ENCODE measurements around the gene KCNG2. TPM values are rescaled to one million over a fixed set of nuclear protein-coding genes. Genes with fewer than 3 reads are reported as not detected.

The KCNG2 gene
- total and polyA plus RNA-seq, 2 of the 4 experiments (the other 2 are of a cell fraction): not detected

DNA sequence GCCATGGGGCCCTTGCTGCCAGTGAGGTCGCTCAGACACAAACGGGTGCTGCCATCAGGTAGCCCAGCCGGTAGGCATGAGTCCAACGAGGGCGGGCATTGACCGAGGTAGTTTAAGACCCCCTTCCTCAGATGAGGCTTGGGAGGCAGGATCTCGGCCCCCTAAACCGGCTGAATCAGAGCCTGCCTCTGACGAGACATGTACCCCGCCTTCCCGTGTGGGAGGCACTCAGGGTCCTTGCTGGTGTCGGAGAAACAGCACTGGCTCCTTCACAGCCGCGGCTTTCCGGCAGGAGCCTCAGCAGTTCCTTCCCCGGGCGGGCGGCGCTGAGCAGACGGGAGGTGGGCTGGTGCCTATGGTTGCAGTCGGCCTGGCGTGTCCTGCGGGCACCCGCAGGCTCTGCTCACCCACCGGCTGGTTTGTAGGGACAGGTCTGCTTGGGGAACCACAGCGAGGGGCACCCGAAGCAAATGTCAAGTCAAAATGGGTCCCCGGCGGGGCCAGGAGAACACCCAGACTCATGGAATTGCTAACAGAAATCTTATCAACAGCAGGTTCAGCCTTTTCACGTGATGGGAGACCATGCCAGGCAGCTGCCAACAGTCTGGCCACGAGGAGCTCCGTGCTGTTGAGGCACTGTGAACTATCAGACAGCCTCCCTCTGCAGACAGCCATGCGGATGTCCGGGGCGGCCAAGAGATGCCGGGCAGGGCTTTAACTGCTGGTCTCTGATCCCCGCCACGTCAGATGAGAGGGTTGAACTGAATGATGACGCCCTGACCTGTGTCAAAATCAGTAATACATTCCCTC, 2.8 kb downstream of the KCNG2 start:
- ChIA-PET CTCF (no interaction called here), POLR2A (ENCODE audit: unreplicated experiment) (no interaction called here)
- Histone ChIP-seq H2AFZ (replicated peaks; ENCODE audit: low read length, poor library complexity) (no peak overlapping the region), H3K14ac (replicated peaks; ENCODE audit: low read depth, low read length) (no peak overlapping the region), H3K4me1 (ENCODE audit: control insufficient read depth, insufficient read depth, low read length) (peaks cover 3% of the 10 kb centered on the region; the same call in 1 of the 2 replicates), H2AK5ac (ENCODE audit: low read depth, low read length) (no peak overlapping the region), H3K27me3 (ENCODE audit: control insufficient read depth, insufficient read depth, low read length) (peaks cover 30% of the 10 kb centered on the region), H3K23ac (ENCODE audit: low read depth, low read length) (no peak overlapping the region), H3K79me1 (ENCODE audit: low read depth in 1 of 2, low read length in 2 of 2) (no peaks in the 10 kb centered on the region), H3K9me3 (ENCODE audit: control insufficient read depth, insufficient read depth, low read length) (no peaks in the 10 kb centered on the region), H2BK5ac (ENCODE audit: low read depth, low read length, poor library complexity, severe bottlenecking) (no peak overlapping the region), H3K4me2 (ENCODE audit: low read depth, low read length) (no peak overlapping the region), H3K4ac (ENCODE audit: low read depth, low read length) (no peak overlapping the region), H3K27ac (ENCODE audit: insufficient read depth, low read length) (no peak overlapping the region), H3K56ac (ENCODE audit: extremely low read depth, insufficient read depth, low read length) (no peak overlapping the region), H2BK120ac (ENCODE audit: low read depth, low read length) (no peak overlapping the region), H3K4me3 (ENCODE audit: insufficient read depth, low read depth, low read length) (no peak overlapping the region), H3K18ac (ENCODE audit: low read depth, low read length) (no peak overlapping the region), H4K91ac (ENCODE audit: insufficient read depth, low read depth, low read length) (no peak overlapping the region), H4K8ac (ENCODE audit: low read depth in 2 of 2, low read length in 2 of 2) (no peak overlapping the region), H2BK20ac (ENCODE audit: low read depth, low read length) (no peak overlapping the region), H4K5ac (ENCODE audit: low read depth, low read length) (no peak overlapping the region), H2BK15ac (ENCODE audit: low read depth, low read length) (no peak overlapping the region), H2AK9ac (replicated peaks; ENCODE audit: low read depth, low read length, poor library complexity) (peak overlapping the region; percentile 42), H3K9ac (ENCODE audit: low read depth, low read length) (no peak overlapping the region), H3K36me3 (ENCODE audit: control insufficient read depth, insufficient read depth, low read length) (peaks cover 1% of the 10 kb centered on the region; the same call in 1 of the 2 replicates), H4K20me1 (ENCODE audit: insufficient read depth, low read length) (peaks cover 4% of the 10 kb centered on the region; the same call in 1 of the 2 replicates), H3K9me1 (ENCODE audit: insufficient read depth, low read length) (peaks cover 4% of the 10 kb centered on the region)
- BruUV-seq (replicated peaks): no TSS peak
- intact Hi-C loops (cut with micrococcal nuclease) (no loop called here), dilution Hi-C loops (cut with HindIII; ENCODE audit: low sequenced_read_pairs, unreplicated experiment) (no loop called here), in situ Hi-C loops (cut with MboI; ENCODE audit: low sequenced_read_pairs) (no loop called here)
- DNase-seq: no peak
- no peak for ATAC-seq (ENCODE audit: low read depth)
- 86% methylated on average over 20 of the region's 39 CpGs; no CpG with 5 or more reads in 1 of the 2 experiments for WGBS, 2 experiments (ENCODE audit: extremely low coverage in 2 of 2, insufficient read length in 1 of 2)
- TF ChIP-seq POLR2A (IDR thresholded peaks at IDR 0.05; ENCODE audit: low read depth, low read length) (no peak), FOS (IDR thresholded peaks at IDR 0.05; ENCODE audit: low read depth, low read length) (no peak), MXI1 (IDR thresholded peaks at IDR 0.05; ENCODE audit: borderline replicate concordance, low read depth, low read length) (no peak), SMC3 (IDR thresholded peaks at IDR 0.05; ENCODE audit: low read depth, low read length) (no peak), MAFK (IDR thresholded peaks at IDR 0.05; ENCODE audit: low read depth, low read length) (no peak), RCOR1 (IDR thresholded peaks at IDR 0.05; ENCODE audit: insufficient replicate concordance, low read length) (no peak), RAD21 (IDR thresholded peaks at IDR 0.05; ENCODE audit: low read length) (no peak), RFX5 (IDR thresholded peaks at IDR 0.05; ENCODE audit: low read depth, low read length) (no peak), BHLHE40 (IDR thresholded peaks at IDR 0.05; ENCODE audit: low read depth, low read length) (no peak), NFE2L2 (IDR thresholded peaks at IDR 0.05; ENCODE audit: low read depth, low read length) (no peak), CHD1 (IDR thresholded peaks at IDR 0.05; ENCODE audit: low read depth, low read length) (no peak), CEBPB (IDR thresholded peaks at IDR 0.05; ENCODE audit: low read depth, low read length) (no peak), MAZ (IDR thresholded peaks at IDR 0.05; ENCODE audit: borderline replicate concordance, low read depth, low read length) (no peak)
- TF ChIP-seq, protein P1, sequence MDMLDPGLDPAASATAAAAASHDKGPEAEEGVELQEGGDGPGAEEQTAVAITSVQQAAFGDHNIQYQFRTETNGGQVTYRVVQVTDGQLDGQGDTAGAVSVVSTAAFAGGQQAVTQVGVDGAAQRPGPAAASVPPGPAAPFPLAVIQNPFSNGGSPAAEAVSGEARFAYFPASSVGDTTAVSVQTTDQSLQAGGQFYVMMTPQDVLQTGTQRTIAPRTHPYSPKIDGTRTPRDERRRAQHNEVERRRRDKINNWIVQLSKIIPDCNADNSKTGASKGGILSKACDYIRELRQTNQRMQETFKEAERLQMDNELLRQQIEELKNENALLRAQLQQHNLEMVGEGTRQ (IDR thresholded peaks at IDR 0.05; ENCODE audit: low read depth, low read length): no peak
- TF ChIP-seq, protein P2, sequence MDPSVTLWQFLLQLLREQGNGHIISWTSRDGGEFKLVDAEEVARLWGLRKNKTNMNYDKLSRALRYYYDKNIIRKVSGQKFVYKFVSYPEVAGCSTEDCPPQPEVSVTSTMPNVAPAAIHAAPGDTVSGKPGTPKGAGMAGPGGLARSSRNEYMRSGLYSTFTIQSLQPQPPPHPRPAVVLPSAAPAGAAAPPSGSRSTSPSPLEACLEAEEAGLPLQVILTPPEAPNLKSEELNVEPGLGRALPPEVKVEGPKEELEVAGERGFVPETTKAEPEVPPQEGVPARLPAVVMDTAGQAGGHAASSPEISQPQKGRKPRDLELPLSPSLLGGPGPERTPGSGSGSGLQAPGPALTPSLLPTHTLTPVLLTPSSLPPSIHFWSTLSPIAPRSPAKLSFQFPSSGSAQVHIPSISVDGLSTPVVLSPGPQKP (IDR thresholded peaks at IDR 0.05; ENCODE audit: borderline replicate concordance, low read depth, low read length): no peak

All from IMR-90 (cell line).